ENCODE measurements around the gene EPGN. TPM values are rescaled to one million over a fixed set of nuclear protein-coding genes. Genes with fewer than 3 reads are reported as not detected.

EPGN gene
- total and polyA plus RNA-seq, 10 donors, result 0.05 to 1.2 (median 0.46) TPM; not detected in 7

DNA sequence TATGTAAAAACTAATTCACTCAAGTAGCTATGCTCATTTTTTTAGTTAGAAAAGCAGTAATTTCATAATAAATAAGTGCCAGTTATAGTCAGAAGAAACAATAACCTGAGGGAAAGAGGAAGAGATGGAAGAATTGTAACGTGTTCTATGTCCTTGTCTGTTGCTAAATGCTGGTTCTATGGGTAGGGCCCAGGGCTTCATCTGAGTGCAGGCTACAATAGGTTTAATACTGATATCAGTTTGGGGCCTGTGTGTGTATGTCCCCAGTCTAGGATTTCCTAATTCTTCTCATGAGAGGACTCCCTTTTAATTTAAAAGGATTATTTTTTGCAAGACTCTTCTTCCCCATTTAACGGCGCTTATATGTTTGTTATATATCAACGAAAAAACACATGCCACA lies 53.4 kb downstream of the EPGN start:
- Histone ChIP-seq H3K4me3 (no peak overlapping the region), H3K36me3 (no peaks in the 10 kb centered on the region), H3K27me3 (replicated peaks in 1 of 7) (peaks cover 3 to 35% (median 19%) of the 10 kb centered on the region in 7 donors), H3K4me1 (peaks cover 11 to 28% (median 17%) of the 10 kb centered on the region in 6 donors), H3K27ac (no peak overlapping the region), H3K9me3 (no peaks in the 10 kb centered on the region)
- no peak for DNase-seq
- 42 to 65% (median 58%) methylated on average over 4 of the region's 4 CpGs for WGBS, 5 donors
- TF ChIP-seq, protein P1, sequence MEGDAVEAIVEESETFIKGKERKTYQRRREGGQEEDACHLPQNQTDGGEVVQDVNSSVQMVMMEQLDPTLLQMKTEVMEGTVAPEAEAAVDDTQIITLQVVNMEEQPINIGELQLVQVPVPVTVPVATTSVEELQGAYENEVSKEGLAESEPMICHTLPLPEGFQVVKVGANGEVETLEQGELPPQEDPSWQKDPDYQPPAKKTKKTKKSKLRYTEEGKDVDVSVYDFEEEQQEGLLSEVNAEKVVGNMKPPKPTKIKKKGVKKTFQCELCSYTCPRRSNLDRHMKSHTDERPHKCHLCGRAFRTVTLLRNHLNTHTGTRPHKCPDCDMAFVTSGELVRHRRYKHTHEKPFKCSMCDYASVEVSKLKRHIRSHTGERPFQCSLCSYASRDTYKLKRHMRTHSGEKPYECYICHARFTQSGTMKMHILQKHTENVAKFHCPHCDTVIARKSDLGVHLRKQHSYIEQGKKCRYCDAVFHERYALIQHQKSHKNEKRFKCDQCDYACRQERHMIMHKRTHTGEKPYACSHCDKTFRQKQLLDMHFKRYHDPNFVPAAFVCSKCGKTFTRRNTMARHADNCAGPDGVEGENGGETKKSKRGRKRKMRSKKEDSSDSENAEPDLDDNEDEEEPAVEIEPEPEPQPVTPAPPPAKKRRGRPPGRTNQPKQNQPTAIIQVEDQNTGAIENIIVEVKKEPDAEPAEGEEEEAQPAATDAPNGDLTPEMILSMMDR (IDR thresholded peaks at IDR 0.05 in 8 of 11, conservative IDR thresholded peaks at IDR 0.05 in 3 of 11), result no peak
- no peak for TF ChIP-seq POLR2AphosphoS5 (IDR thresholded peaks at IDR 0.05)
- no peak for TF ChIP-seq POLR2A (IDR thresholded peaks at IDR 0.05)
- intact Hi-C loops (cut with DNase I; ENCODE audit: low total_unique reads), result no loop called here

DNA sequence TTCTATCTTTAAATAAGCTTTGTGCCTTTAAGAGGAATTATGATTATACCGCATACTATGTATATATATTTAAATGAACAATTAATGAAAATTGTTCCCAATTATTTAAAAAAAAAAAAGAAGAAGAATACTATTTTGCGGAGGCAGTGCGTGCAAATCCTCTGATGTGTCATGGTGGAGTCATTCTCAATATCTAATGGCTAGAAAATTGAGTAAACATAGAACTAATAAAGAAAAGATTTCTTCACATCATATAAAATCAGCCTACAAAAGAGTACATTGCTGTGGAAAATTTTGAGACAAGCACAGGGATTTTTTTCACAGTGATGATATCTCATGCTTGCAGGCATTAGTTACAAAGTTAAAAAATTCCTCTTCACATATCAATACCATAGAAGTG lies 54.1 kb downstream of the EPGN start:
- Histone ChIP-seq H3K27ac (no peak overlapping the region), H3K4me3 (no peak overlapping the region), H3K9me3 (no peaks in the 10 kb centered on the region), H3K4me1 (peaks cover 11 to 28% (median 17%) of the 10 kb centered on the region in 6 donors), H3K36me3 (no peaks in the 10 kb centered on the region), H3K27me3 (replicated peaks in 1 of 7) (peaks cover 3 to 35% (median 19%) of the 10 kb centered on the region in 7 donors)
- no peak for DNase-seq
- WGBS, 5 donors, result 91 to 95% (median 93%) methylated on average over 3 of the region's 3 CpGs
- TF ChIP-seq, protein P1 (IDR thresholded peaks at IDR 0.05 in 8 of 11, conservative IDR thresholded peaks at IDR 0.05 in 3 of 11), result no peak
- TF ChIP-seq POLR2A (IDR thresholded peaks at IDR 0.05) (no peak), POLR2AphosphoS5 (IDR thresholded peaks at IDR 0.05) (no peak)
- intact Hi-C loops (cut with DNase I; ENCODE audit: low total_unique reads), result no loop called here

DNA sequence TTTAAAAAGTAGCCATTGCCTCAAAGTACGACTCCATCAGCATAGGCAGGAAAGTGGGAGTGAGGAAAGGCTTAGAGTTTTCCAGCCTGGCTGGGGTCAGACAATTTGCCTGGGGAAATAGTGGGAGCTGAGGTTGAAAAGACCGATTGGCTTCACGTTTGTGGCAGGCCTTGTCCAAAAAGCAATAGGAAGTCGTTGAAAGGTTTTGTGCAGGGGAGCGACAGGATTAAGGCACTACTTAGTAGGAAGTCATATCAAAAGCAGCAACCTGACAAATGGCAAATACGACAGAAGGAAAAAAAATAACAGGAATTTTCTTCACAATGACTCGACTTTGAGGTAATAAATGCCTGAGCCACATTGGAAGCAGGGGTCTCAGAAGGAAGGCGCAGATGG lies 56.0 kb downstream of the EPGN start:
- Histone ChIP-seq H3K36me3 (no peaks in the 10 kb centered on the region), H3K4me3 (peak overlapping the region in 2 of 8 donors; percentile 28 to 65), H3K9me3 (no peaks in the 10 kb centered on the region), H3K4me1 (peaks cover 11 to 28% (median 17%) of the 10 kb centered on the region in 6 donors), H3K27ac (no peak overlapping the region), H3K27me3 (replicated peaks in 1 of 7) (peaks cover 3 to 35% (median 19%) of the 10 kb centered on the region in 7 donors)
- no peak for TF ChIP-seq POLR2A (IDR thresholded peaks at IDR 0.05)
- no peak for DNase-seq
- 12 to 21% (median 16%) methylated on average over 8 of the region's 8 CpGs for WGBS, 5 donors
- intact Hi-C loops (cut with DNase I; ENCODE audit: low total_unique reads), result no loop called here

DNA sequence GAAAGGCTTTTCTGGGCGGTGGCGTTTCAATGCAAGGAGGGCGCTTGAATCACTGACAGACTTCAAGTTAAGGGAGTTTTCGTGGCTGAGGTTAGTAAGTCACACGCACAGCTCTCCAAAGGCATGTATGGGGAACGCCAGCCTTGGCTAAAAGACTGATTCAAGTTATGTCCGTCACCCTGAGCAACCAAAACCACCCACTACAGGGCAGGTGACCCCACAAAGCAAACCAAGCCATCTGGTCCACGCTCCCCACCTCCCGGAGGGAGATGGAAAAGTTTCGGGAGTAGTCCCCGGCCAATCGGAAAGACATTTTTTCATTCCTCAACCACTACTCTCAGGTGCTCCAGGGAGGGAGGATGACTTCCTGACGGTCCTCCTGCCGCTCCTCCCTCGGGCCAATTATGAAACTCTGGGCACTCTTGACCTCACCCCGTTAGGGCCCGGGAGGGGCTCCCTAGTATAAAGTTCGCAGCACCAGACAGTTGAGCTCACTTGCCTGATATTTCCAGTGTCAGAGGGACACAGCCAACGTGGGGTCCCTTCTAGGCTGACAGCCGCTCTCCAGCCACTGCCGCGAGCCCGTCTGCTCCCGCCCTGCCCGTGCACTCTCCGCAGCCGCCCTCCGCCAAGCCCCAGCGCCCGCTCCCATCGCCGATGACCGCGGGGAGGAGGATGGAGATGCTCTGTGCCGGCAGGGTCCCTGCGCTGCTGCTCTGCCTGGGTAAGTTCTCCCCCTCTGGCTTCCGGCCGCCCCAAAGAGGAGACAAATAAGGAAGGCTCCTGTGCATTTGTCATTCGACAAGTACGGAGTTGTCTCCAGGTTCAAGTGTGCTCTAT lies 56.6 kb downstream of the EPGN start, which contains the start of gene EREG:
TSS of gene EREG (plus strand) at position 494 of the 840 bp plus-strand sequence. CDS start at position 658, 164 bp downstream.
- DNase-seq, result peak; percentile 84
- peak within 1 kb of the TSS; percentile 12 to 65 (median 32) for H3K4me3 ChIP-seq
- no peaks in the 10 kb centered on the region for H3K9me3 ChIP-seq
- peaks cover 11 to 28% (median 17%) of the 10 kb centered on the region in 6 donors for H3K4me1 ChIP-seq
- intact Hi-C loops (cut with DNase I; ENCODE audit: low total_unique reads), result no loop called here
- H3K36me3 ChIP-seq, result no peaks in the 10 kb centered on the region
- TF ChIP-seq POLR2A (IDR thresholded peaks at IDR 0.05) (no peak), POLR2AphosphoS5 (IDR thresholded peaks at IDR 0.05) (peak in 2 of 3 donors; percentile 66 to 69)
- TF ChIP-seq, protein P1 (IDR thresholded peaks at IDR 0.05 in 8 of 11, conservative IDR thresholded peaks at IDR 0.05 in 3 of 11), result no peak
- H3K27me3 ChIP-seq (replicated peaks in 1 of 7), result peaks cover 3 to 35% (median 19%) of the 10 kb centered on the region in 7 donors
- 2 to 10% (median 3%) methylated on average over 22 to 40 of the region's 40 CpGs for WGBS, 5 donors
- peak within 1 kb of the TSS in 3 of 8 donors; percentile 10 to 56 (median 30) for H3K27ac ChIP-seq
